Retinal pigment epithelial cell (primary cell): ENCODE measurements around the gene VPS37C.

Experiments
- DNase-seq: peaks from one replicate; pipeline ENCODE4 v3.0.0-alpha.2; 2010; ENCODE audit warnings: low read depth
- H3K4me3 ChIP-seq: 2 replicates; pipeline ENCODE4 v1.5.1; 2011; ENCODE audit warnings: mild to moderate bottlenecking, low read length, control low read depth, moderate library complexity
- CTCF ChIP-seq: conservative IDR thresholded peaks from 2 replicates; pipeline ENCODE4 v1.5.1; 2011; ENCODE audit warnings: low read depth, low read length, control low read depth, inconsistent platforms

The VPS37C gene

DNA sequence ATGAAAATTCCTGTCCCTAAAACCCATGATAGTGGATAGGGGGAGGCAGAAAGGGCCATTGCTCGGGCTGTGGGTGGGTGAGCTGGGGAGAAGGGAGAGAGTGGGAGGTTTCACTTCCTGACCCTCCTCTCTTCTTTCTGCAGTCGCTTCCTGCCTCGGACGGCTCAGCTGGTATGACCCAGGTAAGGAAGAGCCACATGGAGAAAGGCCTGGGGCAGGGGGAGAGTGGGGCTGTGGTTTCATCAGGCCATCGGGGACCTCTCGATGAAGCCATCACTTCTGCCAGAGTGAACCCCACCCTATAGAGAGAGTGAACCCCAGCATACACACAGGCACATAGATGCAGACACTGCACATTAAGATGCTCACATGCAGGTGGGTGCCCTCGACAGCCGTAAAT lies 46.3 kb downstream of the VPS37C start:
- H3K4me3 ChIP-seq: no peak overlapping the region
- TF ChIP-seq CTCF: no peak
- DNase-seq: no peak

DNA sequence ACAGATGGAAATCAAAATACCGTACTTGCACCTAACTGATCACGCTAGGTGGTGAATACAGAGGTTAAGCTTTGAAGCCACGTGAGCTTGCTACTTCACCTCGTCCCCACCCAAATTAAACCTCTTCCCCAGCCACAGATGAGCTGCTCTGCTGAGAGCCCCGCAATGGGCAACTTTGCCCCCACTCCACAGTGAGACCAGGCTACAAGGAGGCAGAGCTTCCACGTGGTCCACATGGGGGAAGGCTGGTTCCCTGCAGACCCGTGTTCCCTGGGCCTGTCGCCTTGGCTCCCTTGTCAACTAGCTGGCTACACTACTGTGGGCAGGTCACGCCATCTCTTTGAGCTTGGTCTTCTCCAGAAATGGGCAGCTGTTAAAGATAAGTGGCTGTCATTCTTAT lies 48.0 kb downstream of the VPS37C start:
- TF ChIP-seq CTCF: no peak
- no peak for DNase-seq
- H3K4me3 ChIP-seq: no peak overlapping the region

DNA sequence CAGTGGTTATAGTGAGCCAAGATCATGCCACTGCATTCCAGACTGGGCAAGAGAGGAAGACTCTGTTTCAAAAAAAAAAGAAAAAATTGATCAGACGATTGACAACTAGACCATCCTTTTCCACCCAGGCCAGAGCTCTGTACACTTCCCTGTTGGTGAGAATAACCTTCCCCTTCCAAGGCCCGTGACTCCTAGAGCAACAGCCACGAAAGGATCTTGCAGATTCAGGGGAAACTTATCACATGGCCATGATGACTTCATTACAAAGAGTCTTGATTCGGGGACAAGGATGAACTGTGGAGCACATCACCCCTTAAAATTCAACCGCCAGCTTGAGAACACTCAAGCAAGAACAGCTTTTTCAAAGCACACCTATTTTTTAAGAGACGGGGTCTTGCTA lies 48.7 kb downstream of the VPS37C start:
- no peak overlapping the region for H3K4me3 ChIP-seq
- no peak for DNase-seq
- TF ChIP-seq CTCF: no peak

- no peak overlapping the region for H3K4me3 ChIP-seq
- no peak for DNase-seq
- no peak for TF ChIP-seq CTCF
These were observed 49.3 kb downstream of the VPS37C start for GRCh38 chr11:61111786-61112517.

DNA sequence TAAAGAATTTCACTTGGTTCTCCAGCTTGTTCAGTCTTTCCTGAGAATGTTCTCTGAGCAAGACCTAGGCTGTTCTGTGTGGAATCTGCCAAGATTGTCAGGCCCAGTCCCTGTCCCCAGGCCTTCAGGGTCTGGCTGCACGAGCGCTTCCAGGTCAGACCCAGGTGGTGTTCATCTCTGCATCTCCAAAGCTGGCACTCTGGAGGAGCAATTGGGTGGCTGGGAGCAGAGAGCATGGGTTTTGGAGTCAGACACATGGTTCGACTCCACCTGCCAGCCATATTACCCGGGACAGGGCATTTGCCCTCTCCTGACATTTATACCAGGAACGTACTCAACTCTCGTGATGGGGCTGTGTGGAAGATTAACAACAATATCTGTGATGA lies 50.2 kb downstream of the VPS37C start:
- DNase-seq: no peak
- H3K4me3 ChIP-seq: no peak overlapping the region
- TF ChIP-seq CTCF: no peak

DNA sequence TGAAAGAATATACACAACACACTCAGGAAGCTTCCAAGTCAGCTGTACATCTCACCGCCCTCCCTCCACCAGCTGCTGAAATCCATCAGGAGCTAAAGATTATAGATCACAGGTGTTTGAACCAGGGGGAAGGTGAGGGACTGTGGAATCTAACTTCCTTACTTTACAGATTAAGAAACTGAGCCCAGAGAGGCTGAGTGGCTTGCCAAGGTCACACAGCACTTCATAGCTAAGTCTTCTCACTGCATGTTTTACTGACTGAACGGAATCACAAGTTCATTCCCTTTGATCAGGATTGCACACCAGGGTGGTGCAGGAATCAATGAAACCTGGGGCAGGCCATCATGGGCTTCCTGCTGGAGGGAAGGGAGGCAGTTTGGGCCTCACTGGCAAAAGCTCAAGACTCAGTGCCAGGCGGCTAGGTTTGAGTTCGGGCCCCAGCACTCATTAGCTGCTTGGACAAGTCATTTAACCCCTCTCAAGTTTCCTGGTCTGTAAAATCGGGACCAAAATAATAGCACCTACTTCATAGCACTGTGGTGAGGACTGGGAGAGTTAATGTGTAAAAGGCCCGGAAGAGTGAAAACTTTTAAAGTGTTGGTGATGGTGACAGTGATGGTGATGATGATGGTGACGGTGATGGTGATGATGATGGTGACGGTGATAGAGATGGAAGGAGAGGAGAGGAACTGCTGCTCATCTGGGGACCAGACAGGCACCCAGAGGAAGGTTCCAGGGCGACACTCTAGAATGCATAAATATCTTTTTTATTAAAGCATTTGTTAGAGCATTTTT lies 50.8 kb downstream of the VPS37C start:
- no peak for DNase-seq
- no peak overlapping the region for H3K4me3 ChIP-seq
- TF ChIP-seq CTCF: no peak

DNA sequence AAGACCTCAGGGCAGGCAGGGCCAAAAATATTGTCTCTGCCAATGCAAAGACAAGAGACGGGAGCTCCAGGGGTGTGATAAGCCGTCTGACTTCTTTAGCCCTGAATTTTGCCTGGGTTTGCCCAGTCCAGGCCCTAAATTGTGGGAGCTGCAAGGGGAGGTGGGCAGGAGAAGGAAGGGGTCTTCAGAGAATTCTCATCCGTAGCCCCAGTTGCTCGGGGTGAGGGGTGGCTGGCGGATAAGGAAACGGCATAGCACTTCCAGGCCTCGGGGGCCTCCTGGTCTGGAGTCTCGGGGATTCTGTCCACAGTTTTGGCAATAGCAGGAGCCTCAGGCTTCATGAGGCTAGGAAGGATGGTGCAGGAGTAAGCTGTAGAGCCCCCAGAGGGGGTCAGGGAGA lies 51.6 kb downstream of the VPS37C start:
- no peak for TF ChIP-seq CTCF
- no peak overlapping the region for H3K4me3 ChIP-seq
- DNase-seq: no peak
